Lower leg skin (tissue), 4 donors: ENCODE measurements around the gene PDE3A. TPM values are rescaled to one million over a fixed set of nuclear protein-coding genes. Genes with fewer than 3 reads are reported as not detected.

Experiments used
- DNase-seq, 2 donors: peaks; one replicate each; pipeline ENCODE4 v3.0.0-alpha.2; 2019; ENCODE audit warnings: low spot score in 2 of 2
- H3K4me3 ChIP-seq: fragments of 200-600 bp; sonication (generic); 2 replicates; pipeline ENCODE4 v1.5.1; 2017; ENCODE audit warnings: mild to moderate bottlenecking, low read depth; ENCODE audit not compliant: poor library complexity, severe bottlenecking
- POLR2A ChIP-seq, 2 donors: fragments of 450-650 bp; IDR thresholded peaks; one replicate each; pipeline ENCODE4 v1.6.1; 2016 to 2017; ENCODE audit warnings: antibody characterized with exemption in 2 of 2, mild to moderate bottlenecking in 1 of 2, moderate library complexity in 1 of 2
- WGBS, 2 donors: methylation state at CpG; one replicate each; pipeline ENCODE4 v1.1.5; 2018; 5-methylcytosine and 5-hydroxymethylcytosine counted together
- intact Hi-C: fragments of 100-400 bp; cut with DNase I; formaldehyde crosslinking; loops from one replicate; pipeline ENCODE4 v1.15.0; 2023; ENCODE audit warnings: low total_unique reads
- total RNA-seq, 4 donors: library from RNA; depleted of rRNA; stranded (reverse); fragments of >200 nt; gene quantifications; one replicate each; pipeline ENCODE4 v1.1.0, GENCODE V29; 2016
- TF ChIP-seq, protein P1 (sequence below), 3 donors: fragments of 450-650 bp; IDR thresholded peaks; one replicate each; pipeline ENCODE4 v1.5.1; 2016; ENCODE audit warnings: antibody characterized with exemption in 3 of 3, mild to moderate bottlenecking in 3 of 3, moderate library complexity in 2 of 3

Gene PDE3A
- total RNA-seq, 4 donors from 2014 or later = 1.5 to 3.2 (median 2.7) TPM

GRCh38 chr12:20572451-20572850 lies 204.1 kb downstream of the PDE3A start:
- WGBS, 2 donors = 60 to 65% methylated on average over 5 of the region's 5 CpGs
- intact Hi-C loops = no loop called here
- no peak for TF ChIP-seq POLR2A (IDR thresholded peaks at IDR 0.05)
- TF ChIP-seq, protein P1, sequence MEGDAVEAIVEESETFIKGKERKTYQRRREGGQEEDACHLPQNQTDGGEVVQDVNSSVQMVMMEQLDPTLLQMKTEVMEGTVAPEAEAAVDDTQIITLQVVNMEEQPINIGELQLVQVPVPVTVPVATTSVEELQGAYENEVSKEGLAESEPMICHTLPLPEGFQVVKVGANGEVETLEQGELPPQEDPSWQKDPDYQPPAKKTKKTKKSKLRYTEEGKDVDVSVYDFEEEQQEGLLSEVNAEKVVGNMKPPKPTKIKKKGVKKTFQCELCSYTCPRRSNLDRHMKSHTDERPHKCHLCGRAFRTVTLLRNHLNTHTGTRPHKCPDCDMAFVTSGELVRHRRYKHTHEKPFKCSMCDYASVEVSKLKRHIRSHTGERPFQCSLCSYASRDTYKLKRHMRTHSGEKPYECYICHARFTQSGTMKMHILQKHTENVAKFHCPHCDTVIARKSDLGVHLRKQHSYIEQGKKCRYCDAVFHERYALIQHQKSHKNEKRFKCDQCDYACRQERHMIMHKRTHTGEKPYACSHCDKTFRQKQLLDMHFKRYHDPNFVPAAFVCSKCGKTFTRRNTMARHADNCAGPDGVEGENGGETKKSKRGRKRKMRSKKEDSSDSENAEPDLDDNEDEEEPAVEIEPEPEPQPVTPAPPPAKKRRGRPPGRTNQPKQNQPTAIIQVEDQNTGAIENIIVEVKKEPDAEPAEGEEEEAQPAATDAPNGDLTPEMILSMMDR (IDR thresholded peaks at IDR 0.05) = no peak
- DNase-seq = no peak
- H3K4me3 ChIP-seq = no peak overlapping the region

GRCh38 chr12:20576528-20576927 lies 208.2 kb downstream of the PDE3A start:
- intact Hi-C loops = no loop called here
- WGBS, 2 donors = 81 to 89% methylated on average over 3 of the region's 3 CpGs

DNA sequence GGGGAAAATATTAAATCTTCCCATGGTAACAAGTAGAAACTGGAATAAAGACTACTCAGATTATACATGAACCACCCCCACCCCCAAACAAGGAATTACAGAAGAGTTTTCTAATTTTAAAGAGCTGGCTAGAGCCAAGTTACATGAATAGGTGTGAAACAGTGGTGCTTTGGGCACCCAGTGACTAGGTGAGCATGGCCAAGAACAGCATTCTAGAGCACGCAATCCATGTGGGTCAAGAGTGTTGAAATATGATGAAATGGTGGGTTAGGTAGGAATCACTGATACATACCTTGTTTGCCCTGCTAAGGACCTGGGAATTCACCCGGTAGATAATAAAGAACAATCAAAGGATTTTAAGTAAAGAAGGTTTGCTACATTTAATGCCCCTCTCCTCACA lies 208.7 kb downstream of the PDE3A start:
- WGBS, 2 donors = 44 to 92% methylated on average over 2 of the region's 2 CpGs
- intact Hi-C loops = no loop called here
- no peak for DNase-seq
- no peak overlapping the region for H3K4me3 ChIP-seq
- TF ChIP-seq, protein P1 (IDR thresholded peaks at IDR 0.05) = no peak
- no peak for TF ChIP-seq POLR2A (IDR thresholded peaks at IDR 0.05)

More at GRCh38 chr12:20576528-20576927, 208.2 kb downstream of the PDE3A start:
- no peak for TF ChIP-seq POLR2A (IDR thresholded peaks at IDR 0.05)
- TF ChIP-seq, protein P1 (IDR thresholded peaks at IDR 0.05) = no peak
- no peak for DNase-seq
- no peak overlapping the region for H3K4me3 ChIP-seq

DNA sequence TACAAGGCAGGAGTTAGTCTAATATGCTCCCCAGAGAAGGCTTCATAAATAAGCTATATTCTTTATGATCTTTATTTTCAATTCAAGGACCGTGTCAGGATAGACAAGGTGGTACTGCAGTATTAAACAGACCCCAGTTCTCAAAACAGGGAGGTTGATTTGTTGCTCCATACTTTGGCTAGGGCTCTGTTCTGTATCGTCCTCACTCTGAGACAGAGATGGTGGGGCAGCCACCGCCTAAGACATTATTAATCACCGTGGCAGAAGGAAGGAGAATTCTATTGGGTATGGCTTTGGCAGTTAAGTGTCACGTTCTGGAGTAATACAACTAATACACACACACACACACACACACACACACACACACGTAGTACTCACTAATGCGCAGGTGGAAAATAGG lies 209.8 kb downstream of the PDE3A start:
- WGBS, 2 donors = 88 to 90% methylated on average over 7 of the region's 7 CpGs
- TF ChIP-seq, protein P1 (IDR thresholded peaks at IDR 0.05) = no peak
- TF ChIP-seq POLR2A (IDR thresholded peaks at IDR 0.05) = no peak
- DNase-seq = no peak
- no peak overlapping the region for H3K4me3 ChIP-seq
- intact Hi-C loops = no loop called here

DNA sequence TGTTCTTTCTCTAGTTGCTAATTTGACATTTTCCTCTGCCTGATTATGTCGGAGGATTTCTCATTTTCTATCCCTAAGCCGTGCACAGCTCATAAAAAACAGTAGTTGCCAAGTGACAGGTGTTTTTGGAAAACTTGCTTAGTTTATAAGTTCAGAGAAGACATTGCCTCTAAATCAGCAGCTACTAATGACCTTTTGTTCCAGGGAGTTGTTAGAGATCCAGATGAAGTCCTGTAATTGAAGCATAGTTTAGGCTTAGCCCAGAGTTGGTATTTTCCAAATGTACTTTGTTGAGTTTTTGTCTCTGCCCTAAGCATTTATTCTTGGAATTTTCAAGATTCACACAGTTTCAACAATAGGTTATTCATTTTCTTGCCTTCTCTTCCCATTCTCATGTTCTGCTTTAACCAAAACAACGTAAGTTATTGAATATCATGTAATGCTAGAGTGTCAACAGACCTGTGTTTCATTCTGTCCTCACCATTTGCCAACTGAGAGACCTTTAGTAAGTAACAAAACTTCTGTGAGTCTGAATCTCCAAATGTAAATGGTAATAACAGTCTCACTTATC lies 216.8 kb downstream of the PDE3A start:
- H3K4me3 ChIP-seq = no peak overlapping the region
- TF ChIP-seq POLR2A (IDR thresholded peaks at IDR 0.05) = no peak
- TF ChIP-seq, protein P1 (IDR thresholded peaks at IDR 0.05) = no peak
- DNase-seq = no peak
- 64 to 69% methylated on average over 3 of the region's 3 CpGs for WGBS, 2 donors
- intact Hi-C loops = no loop called here

DNA sequence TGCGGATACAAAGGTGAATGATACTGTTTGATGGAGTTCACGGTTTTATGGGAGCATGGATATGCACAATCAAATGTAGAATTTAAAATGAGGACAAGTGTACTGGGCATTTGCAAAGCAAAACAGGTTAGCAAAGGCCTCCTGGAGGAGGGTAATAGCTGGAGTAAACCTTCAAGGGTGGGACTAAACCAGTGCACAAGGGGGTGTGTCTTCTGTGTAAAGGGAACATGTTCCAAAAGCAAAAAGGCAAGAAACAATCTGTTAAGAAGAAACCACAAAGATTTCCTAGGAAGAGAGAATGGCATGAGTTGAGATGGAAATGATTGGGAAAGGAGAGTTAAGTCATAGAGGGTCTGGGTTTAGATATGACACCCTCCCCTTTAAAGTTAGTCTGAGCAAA lies 217.6 kb downstream of the PDE3A start:
- TF ChIP-seq POLR2A (IDR thresholded peaks at IDR 0.05) = no peak
- TF ChIP-seq, protein P1 (IDR thresholded peaks at IDR 0.05) = no peak
- no peak overlapping the region for H3K4me3 ChIP-seq
- DNase-seq = no peak
- 93 to 95% methylated on average over 2 of the region's 2 CpGs for WGBS, 2 donors
- intact Hi-C loops = no loop called here
